A673 (cell line): Measurements from ENCODE around the gene ATE1.

Experiments used
- EZH2 ChIP-seq: fragments of 200-600 bp; sonication (generic); IDR thresholded peaks from 2 replicates; pipeline ENCODE4 v1.6.1; 2017; ENCODE audit warnings: borderline replicate concordance, low read depth, mild to moderate bottlenecking, mixed read lengths, antibody characterized with exemption, low read length; ENCODE audit not compliant: poor library complexity, severe bottlenecking
- TF ChIP-seq, protein P1 (sequence below): fragments of 300-800, 200-600 bp; sonication (generic); conservative IDR thresholded peaks from 2 replicates; pipeline ENCODE4 v1.5.1; 2017; ENCODE audit warnings: low read depth, mild to moderate bottlenecking, antibody characterized with exemption, low read length, moderate library complexity, mixed read lengths

- TF ChIP-seq, protein P1, sequence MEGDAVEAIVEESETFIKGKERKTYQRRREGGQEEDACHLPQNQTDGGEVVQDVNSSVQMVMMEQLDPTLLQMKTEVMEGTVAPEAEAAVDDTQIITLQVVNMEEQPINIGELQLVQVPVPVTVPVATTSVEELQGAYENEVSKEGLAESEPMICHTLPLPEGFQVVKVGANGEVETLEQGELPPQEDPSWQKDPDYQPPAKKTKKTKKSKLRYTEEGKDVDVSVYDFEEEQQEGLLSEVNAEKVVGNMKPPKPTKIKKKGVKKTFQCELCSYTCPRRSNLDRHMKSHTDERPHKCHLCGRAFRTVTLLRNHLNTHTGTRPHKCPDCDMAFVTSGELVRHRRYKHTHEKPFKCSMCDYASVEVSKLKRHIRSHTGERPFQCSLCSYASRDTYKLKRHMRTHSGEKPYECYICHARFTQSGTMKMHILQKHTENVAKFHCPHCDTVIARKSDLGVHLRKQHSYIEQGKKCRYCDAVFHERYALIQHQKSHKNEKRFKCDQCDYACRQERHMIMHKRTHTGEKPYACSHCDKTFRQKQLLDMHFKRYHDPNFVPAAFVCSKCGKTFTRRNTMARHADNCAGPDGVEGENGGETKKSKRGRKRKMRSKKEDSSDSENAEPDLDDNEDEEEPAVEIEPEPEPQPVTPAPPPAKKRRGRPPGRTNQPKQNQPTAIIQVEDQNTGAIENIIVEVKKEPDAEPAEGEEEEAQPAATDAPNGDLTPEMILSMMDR: no peak
- no peak for TF ChIP-seq EZH2
These were observed 65.8 kb downstream of the ATE1 start for GRCh38 chr10:121862042-121862441.
